Parathyroid adenoma (tissue), 2 donors: ENCODE results near the gene ABCD1.

Experiments used
- H2AFZ ChIP-seq: fragments of 300-600 bp; sonication (generic); one replicate; pipeline ENCODE4 v1.7.0; 2017; ENCODE audit warnings: antibody characterized with exemption, mild to moderate bottlenecking
- H3K27ac ChIP-seq: fragments of 300-600 bp; sonication (generic); one replicate; pipeline ENCODE4 v1.7.0; 2017
- H3K27me3 ChIP-seq: fragments of 300-600 bp; sonication (generic); one replicate; pipeline ENCODE4 v1.7.0; 2017; ENCODE audit warnings: low read length; ENCODE audit not compliant: control insufficient read depth, insufficient read depth
- H3K36me3 ChIP-seq: fragments of 300-600 bp; sonication (generic); one replicate; pipeline ENCODE4 v1.7.0; 2017; ENCODE audit warnings: low read length; ENCODE audit not compliant: control insufficient read depth, insufficient read depth
- H3K4me1 ChIP-seq: fragments of 300-600 bp; sonication (generic); one replicate; pipeline ENCODE4 v1.7.0; 2017; ENCODE audit warnings: control low read depth
- H3K4me2 ChIP-seq: fragments of 300-600 bp; sonication (generic); one replicate; pipeline ENCODE4 v1.7.0; 2017; ENCODE audit warnings: low read length
- H3K4me3 ChIP-seq: fragments of 300-600 bp; sonication (generic); one replicate; pipeline ENCODE4 v1.7.0; 2017; ENCODE audit warnings: low read depth, low read length
- H3K79me2 ChIP-seq: fragments of 300-600 bp; sonication (generic); one replicate; pipeline ENCODE4 v1.7.0; 2017; ENCODE audit warnings: control low read depth
- H3K9ac ChIP-seq: fragments of 300-600 bp; sonication (generic); one replicate; pipeline ENCODE4 v1.7.0; 2017; ENCODE audit warnings: mild to moderate bottlenecking
- H3K9me3 ChIP-seq: fragments of 300-600 bp; sonication (generic); one replicate; pipeline ENCODE4 v1.7.0; 2017; ENCODE audit warnings: low read length; ENCODE audit not compliant: control insufficient read depth
- CTCF ChIP-seq: fragments of 300-600 bp; sonication (generic); IDR thresholded peaks from one replicate; pipeline ENCODE4 v1.7.0; 2017; ENCODE audit warnings: antibody characterized with exemption, mild to moderate bottlenecking
- donor health status: primary hyperparathyroidism.

Gene ABCD1

GRCh38 chrX:153765138-153766079, 40.8 kb downstream of the ABCD1 start:
- Histone ChIP-seq H3K36me3 (no peaks in the 10 kb centered on the region), H3K4me3 (no peak overlapping the region), H3K4me2 (no peak overlapping the region), H3K4me1 (no peaks in the 10 kb centered on the region), H3K27me3 (no peaks in the 10 kb centered on the region), H3K27ac (no peak overlapping the region), H3K9me3 (no peaks in the 10 kb centered on the region), H3K9ac (no peak overlapping the region), H3K79me2 (no peaks in the 10 kb centered on the region), H2AFZ (no peak overlapping the region)
- no peak for TF ChIP-seq CTCF

- Histone ChIP-seq H3K27ac (no peak overlapping the region), H3K9ac (no peak overlapping the region)
- no peak for TF ChIP-seq CTCF
Measured at GRCh38 chrX:153766098-153766817, 41.6 kb downstream of the ABCD1 start.

GRCh38 chrX:153766871-153767673, 42.4 kb downstream of the ABCD1 start:
- Histone ChIP-seq H3K27ac (no peak overlapping the region), H3K36me3 (no peaks in the 10 kb centered on the region), H3K4me2 (no peak overlapping the region), H3K4me1 (no peaks in the 10 kb centered on the region), H3K9ac (no peak overlapping the region), H3K27me3 (no peaks in the 10 kb centered on the region), H3K4me3 (no peak overlapping the region), H3K9me3 (no peaks in the 10 kb centered on the region), H2AFZ (no peak overlapping the region), H3K79me2 (no peaks in the 10 kb centered on the region)
- no peak for TF ChIP-seq CTCF

More at GRCh38 chrX:153766098-153766817, 41.6 kb downstream of the ABCD1 start:
- no peaks in the 10 kb centered on the region for H3K9me3 ChIP-seq
- H3K4me2 ChIP-seq: no peak overlapping the region
- H3K79me2 ChIP-seq: no peaks in the 10 kb centered on the region
- no peak overlapping the region for H3K4me3 ChIP-seq
- no peak overlapping the region for H2AFZ ChIP-seq
- no peaks in the 10 kb centered on the region for H3K36me3 ChIP-seq
- no peaks in the 10 kb centered on the region for H3K27me3 ChIP-seq
- H3K4me1 ChIP-seq: no peaks in the 10 kb centered on the region

- no peak overlapping the region for H3K9ac ChIP-seq
- no peak overlapping the region for H3K27ac ChIP-seq
- H3K9me3 ChIP-seq: no peaks in the 10 kb centered on the region
- no peak overlapping the region for H3K4me3 ChIP-seq
- TF ChIP-seq CTCF: no peak
- no peaks in the 10 kb centered on the region for H3K27me3 ChIP-seq
- no peaks in the 10 kb centered on the region for H3K36me3 ChIP-seq
- no peak overlapping the region for H3K4me2 ChIP-seq
- no peak overlapping the region for H2AFZ ChIP-seq
- no peaks in the 10 kb centered on the region for H3K79me2 ChIP-seq
- H3K4me1 ChIP-seq: no peaks in the 10 kb centered on the region
Measured at GRCh38 chrX:153767674-153768055, 43.0 kb downstream of the ABCD1 start.
